Activated CD8-positive, alpha-beta memory T cell treated with anti-CD3 and anti-CD28 coated beads for 48 hours (primary cell): Measurements from ENCODE around the gene ACSF2.

ENCODE experiments used
- DNase-seq, 3 experiments: peaks; one replicate each; pipeline ENCODE4 v3.0.0-alpha.2; 2020; ENCODE audit warnings: low read depth in 2 of 3, low spot score in 2 of 3

The ACSF2 gene

GRCh38 chr17:50521514-50521913 lies 95.5 kb downstream of the ACSF2 start:
- no peak for DNase-seq

- DNase-seq: no peak
Measured at GRCh38 chr17:50522766-50523165, 96.7 kb downstream of the ACSF2 start.

- DNase-seq: no peak
Measured at GRCh38 chr17:50523208-50523607, 97.2 kb downstream of the ACSF2 start.
